ENCODE results near the gene PLEKHM3. TPM values are rescaled to one million over a fixed set of nuclear protein-coding genes. Genes with fewer than 3 reads are reported as not detected.

The PLEKHM3 gene
- total RNA-seq, 1 experiment from 2014 or later = 2.5 TPM

DNA sequence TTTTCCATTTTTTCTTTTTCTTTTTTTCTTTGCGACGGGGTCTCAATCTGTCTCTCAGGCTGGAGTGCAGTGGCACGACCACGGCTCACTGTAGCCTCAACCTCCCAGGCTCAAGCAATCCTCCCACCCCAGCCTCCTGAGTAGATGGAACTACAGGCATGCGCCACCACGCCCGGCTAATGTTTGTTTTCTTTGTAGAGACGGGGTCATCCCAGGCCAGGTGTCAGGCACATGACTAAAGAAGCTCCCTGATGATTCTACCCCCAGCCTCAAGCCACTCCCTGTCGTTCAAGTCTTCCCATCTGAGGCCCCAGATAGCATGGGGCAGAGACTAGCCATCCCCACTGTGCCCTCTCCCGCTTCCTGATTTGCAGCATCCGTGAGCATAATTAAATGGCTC, 245.8 kb downstream of the PLEKHM3 start:
- in situ Hi-C loops (cut with HindIII; ENCODE audit: low pct_unique_long_range_greater_than_20kb, low sequenced_read_pairs) (no loop called here), intact Hi-C loops (cut with micrococcal nuclease; ENCODE audit: unreplicated experiment) (no loop called here)
- Histone ChIP-seq H3K36me3 (ENCODE audit: control insufficient read depth, insufficient read depth, low read length) (no peaks in the 10 kb centered on the region), H3K27ac (ENCODE audit: low read length) (no peak overlapping the region), H3K9me3 (ENCODE audit: control insufficient read depth, insufficient read depth, low read depth, low read length) (no peaks in the 10 kb centered on the region), H3K4me3 (ENCODE audit: low read depth in 2 of 2, low read length in 2 of 2) (no peak overlapping the region), H3K4me1 (ENCODE audit: control insufficient read depth, insufficient read depth, low read length) (no peaks in the 10 kb centered on the region), H3K27me3 (ENCODE audit: control insufficient read depth, insufficient read depth, low read length) (no peaks in the 10 kb centered on the region)
- ATAC-seq (no peak), DNase-seq (ENCODE audit: low read depth, low spot score) (no peak)
- ChIA-PET CTCF (no interaction called here), POLR2A (no interaction called here)
- TF ChIP-seq, protein P1, sequence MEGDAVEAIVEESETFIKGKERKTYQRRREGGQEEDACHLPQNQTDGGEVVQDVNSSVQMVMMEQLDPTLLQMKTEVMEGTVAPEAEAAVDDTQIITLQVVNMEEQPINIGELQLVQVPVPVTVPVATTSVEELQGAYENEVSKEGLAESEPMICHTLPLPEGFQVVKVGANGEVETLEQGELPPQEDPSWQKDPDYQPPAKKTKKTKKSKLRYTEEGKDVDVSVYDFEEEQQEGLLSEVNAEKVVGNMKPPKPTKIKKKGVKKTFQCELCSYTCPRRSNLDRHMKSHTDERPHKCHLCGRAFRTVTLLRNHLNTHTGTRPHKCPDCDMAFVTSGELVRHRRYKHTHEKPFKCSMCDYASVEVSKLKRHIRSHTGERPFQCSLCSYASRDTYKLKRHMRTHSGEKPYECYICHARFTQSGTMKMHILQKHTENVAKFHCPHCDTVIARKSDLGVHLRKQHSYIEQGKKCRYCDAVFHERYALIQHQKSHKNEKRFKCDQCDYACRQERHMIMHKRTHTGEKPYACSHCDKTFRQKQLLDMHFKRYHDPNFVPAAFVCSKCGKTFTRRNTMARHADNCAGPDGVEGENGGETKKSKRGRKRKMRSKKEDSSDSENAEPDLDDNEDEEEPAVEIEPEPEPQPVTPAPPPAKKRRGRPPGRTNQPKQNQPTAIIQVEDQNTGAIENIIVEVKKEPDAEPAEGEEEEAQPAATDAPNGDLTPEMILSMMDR (IDR thresholded peaks at IDR 0.05) = no peak
- TF ChIP-seq POLR2AphosphoS5 (IDR thresholded peaks at IDR 0.05; ENCODE audit: low read depth, low read length) (no peak), SIN3A (IDR thresholded peaks at IDR 0.05; ENCODE audit: borderline replicate concordance, insufficient read depth, low read depth, low read length) (no peak), TCF7L2 (IDR thresholded peaks at IDR 0.05; ENCODE audit: low read depth, low read length) (no peak)
- TF ChIP-seq, protein P2, sequence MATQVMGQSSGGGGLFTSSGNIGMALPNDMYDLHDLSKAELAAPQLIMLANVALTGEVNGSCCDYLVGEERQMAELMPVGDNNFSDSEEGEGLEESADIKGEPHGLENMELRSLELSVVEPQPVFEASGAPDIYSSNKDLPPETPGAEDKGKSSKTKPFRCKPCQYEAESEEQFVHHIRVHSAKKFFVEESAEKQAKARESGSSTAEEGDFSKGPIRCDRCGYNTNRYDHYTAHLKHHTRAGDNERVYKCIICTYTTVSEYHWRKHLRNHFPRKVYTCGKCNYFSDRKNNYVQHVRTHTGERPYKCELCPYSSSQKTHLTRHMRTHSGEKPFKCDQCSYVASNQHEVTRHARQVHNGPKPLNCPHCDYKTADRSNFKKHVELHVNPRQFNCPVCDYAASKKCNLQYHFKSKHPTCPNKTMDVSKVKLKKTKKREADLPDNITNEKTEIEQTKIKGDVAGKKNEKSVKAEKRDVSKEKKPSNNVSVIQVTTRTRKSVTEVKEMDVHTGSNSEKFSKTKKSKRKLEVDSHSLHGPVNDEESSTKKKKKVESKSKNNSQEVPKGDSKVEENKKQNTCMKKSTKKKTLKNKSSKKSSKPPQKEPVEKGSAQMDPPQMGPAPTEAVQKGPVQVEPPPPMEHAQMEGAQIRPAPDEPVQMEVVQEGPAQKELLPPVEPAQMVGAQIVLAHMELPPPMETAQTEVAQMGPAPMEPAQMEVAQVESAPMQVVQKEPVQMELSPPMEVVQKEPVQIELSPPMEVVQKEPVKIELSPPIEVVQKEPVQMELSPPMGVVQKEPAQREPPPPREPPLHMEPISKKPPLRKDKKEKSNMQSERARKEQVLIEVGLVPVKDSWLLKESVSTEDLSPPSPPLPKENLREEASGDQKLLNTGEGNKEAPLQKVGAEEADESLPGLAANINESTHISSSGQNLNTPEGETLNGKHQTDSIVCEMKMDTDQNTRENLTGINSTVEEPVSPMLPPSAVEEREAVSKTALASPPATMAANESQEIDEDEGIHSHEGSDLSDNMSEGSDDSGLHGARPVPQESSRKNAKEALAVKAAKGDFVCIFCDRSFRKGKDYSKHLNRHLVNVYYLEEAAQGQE (IDR thresholded peaks at IDR 0.05; ENCODE audit: insufficient read depth in 1 of 2, low read depth in 2 of 2, low read length in 1 of 2) = no peak
- no TSS peak for BruUV-seq (replicated peaks)

DNA sequence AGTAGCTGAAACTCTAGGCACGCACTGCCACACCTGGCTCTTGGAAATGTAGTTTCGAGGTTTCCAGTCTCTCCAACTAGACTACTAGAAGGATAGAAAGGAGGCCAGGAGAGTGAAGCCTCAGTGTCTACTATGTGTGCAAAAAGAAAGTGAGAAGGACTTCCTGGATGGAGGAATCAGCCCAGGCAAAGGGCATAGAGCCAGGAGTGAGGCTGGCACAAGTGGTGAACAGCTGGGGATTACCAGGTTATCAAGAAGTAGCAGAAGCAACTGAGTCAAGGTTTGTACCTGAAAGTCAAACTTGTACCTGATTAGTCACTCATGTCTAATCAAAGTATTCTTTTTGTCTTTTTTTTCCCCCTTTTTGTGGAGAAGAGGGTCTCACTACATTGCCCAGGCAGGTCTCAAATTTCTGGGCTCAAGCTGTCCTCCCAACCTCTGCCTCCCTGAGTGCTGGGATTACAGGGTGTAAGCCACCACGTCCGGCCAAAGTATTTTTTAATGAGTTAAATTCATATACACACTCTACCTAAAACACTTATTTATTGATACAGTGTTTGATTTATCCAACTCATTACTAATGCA, 246.9 kb downstream of the PLEKHM3 start:
- ATAC-seq = 0 out of 2 replicates have a peak, but pooled peaks have one; percentile 12
- CTCF ChIA-PET = no interaction called here
- no peaks in the 10 kb centered on the region for H3K36me3 ChIP-seq (ENCODE audit: control insufficient read depth, insufficient read depth, low read length)
- H3K27ac ChIP-seq (ENCODE audit: low read length) = no peak overlapping the region
- POLR2A ChIA-PET = no interaction called here
- in situ Hi-C loops (cut with HindIII; ENCODE audit: low pct_unique_long_range_greater_than_20kb, low sequenced_read_pairs) = no loop called here
- H3K27me3 ChIP-seq (ENCODE audit: control insufficient read depth, insufficient read depth, low read length) = no peaks in the 10 kb centered on the region
- H3K4me3 ChIP-seq (ENCODE audit: low read depth in 2 of 2, low read length in 2 of 2) = no peak overlapping the region
- TF ChIP-seq, protein P2 (IDR thresholded peaks at IDR 0.05; ENCODE audit: insufficient read depth in 1 of 2, low read depth in 2 of 2, low read length in 1 of 2) = no peak
- TF ChIP-seq SIN3A (IDR thresholded peaks at IDR 0.05; ENCODE audit: borderline replicate concordance, insufficient read depth, low read depth, low read length) (no peak), POLR2AphosphoS5 (IDR thresholded peaks at IDR 0.05; ENCODE audit: low read depth, low read length) (no peak), TCF7L2 (IDR thresholded peaks at IDR 0.05; ENCODE audit: low read depth, low read length) (no peak)
- TF ChIP-seq, protein P1 (IDR thresholded peaks at IDR 0.05) = no peak
- BruUV-seq (replicated peaks) = no TSS peak
- H3K4me1 ChIP-seq (ENCODE audit: control insufficient read depth, insufficient read depth, low read length) = no peaks in the 10 kb centered on the region
- H3K9me3 ChIP-seq (ENCODE audit: control insufficient read depth, insufficient read depth, low read depth, low read length) = no peaks in the 10 kb centered on the region
- intact Hi-C loops (cut with micrococcal nuclease; ENCODE audit: unreplicated experiment) = no loop called here
- DNase-seq (ENCODE audit: low read depth, low spot score) = no peak

Data from Panc1 (cell line).